CD4-positive, alpha-beta T cell (primary cell): ENCODE data around the gene LAPTM5. TPM values are rescaled to one million over a fixed set of nuclear protein-coding genes. Genes with fewer than 3 reads are reported as not detected.

Experiments used
- ATAC-seq: fragments of 200-7000 bp; cut with Tn5 transposase; one replicate; pipeline ENCODE4 v1.10.0; 2022; ENCODE audit warnings: mild to moderate bottlenecking; ENCODE audit not compliant: poor library complexity
- CTCF ChIA-PET: fragments of 350-600 bp; sonication (Branson Sonifier 250); formaldehyde crosslinking; loops from one replicate; lab custom pipeline; 2021; ENCODE audit warnings: antibody characterized with exemption, inconsistent platforms; lab: Charles Lee
- POLR2A ChIA-PET: fragments of 350-600 bp; sonication (Branson Sonifier 250); formaldehyde crosslinking; loops from one replicate; lab custom pipeline; 2021; ENCODE audit warnings: antibody characterized with exemption, inconsistent platforms; lab: Charles Lee
- DNase-seq, 14 experiments: peaks; one replicate each; pipeline ENCODE4 v3.0.0-alpha.2; 2013 to 2020; ENCODE audit warnings: mixed read lengths in 2 of 14
- H3K27ac ChIP-seq, 2 donors: one replicate each; pipeline versions ENCODE4 v1.5.1 to v1.7.0; 2013; ENCODE audit warnings: low read length in 2 of 2, low read depth in 1 of 2, mild to moderate bottlenecking in 1 of 2
- H3K27me3 ChIP-seq, 2 experiments: 1 replicate in 1 of 2; 2 replicates in 1 of 2; pipeline versions ENCODE4 v1.6.1 to v1.7.0; 2013; ENCODE audit warnings: low read length in 2 of 2, control low read depth in 1 of 2, mild to moderate bottlenecking in 1 of 2, moderate library complexity in 1 of 2; ENCODE audit not compliant: insufficient read depth in 2 of 2, control insufficient read depth in 1 of 2
- H3K36me3 ChIP-seq: one replicate; pipeline ENCODE4 v1.6.1; 2013; ENCODE audit warnings: low read length, control low read depth; ENCODE audit not compliant: insufficient read depth
- H3K4me1 ChIP-seq: one replicate; pipeline ENCODE4 v1.6.1; 2013; ENCODE audit warnings: low read length, control low read depth; ENCODE audit not compliant: insufficient read depth
- H3K4me3 ChIP-seq: one replicate; pipeline ENCODE4 v1.5.1; 2013; ENCODE audit warnings: mild to moderate bottlenecking, low read length, moderate library complexity
- H3K9me3 ChIP-seq, 2 experiments: 1 replicate in 1 of 2; 2 replicates in 1 of 2; pipeline versions ENCODE4 v1.6.1 to v1.7.0; 2013; ENCODE audit warnings: low read length in 2 of 2, mild to moderate bottlenecking in 2 of 2, control low read depth in 1 of 2, moderate library complexity in 1 of 2; ENCODE audit not compliant: control insufficient read depth in 1 of 2, insufficient read depth in 1 of 2
- H3K27ac Mint-ChIP-seq: one replicate; pipeline ENCODE4 v1.8.0; 2020; ENCODE audit warnings: mixed read lengths
- H3K27me3 Mint-ChIP-seq: one replicate; pipeline ENCODE4 v1.8.0; 2021; ENCODE audit warnings: mixed read lengths
- H3K36me3 Mint-ChIP-seq: one replicate; pipeline ENCODE4 v1.8.0; 2021; ENCODE audit warnings: low read depth, mixed read lengths
- H3K4me1 Mint-ChIP-seq: one replicate; pipeline ENCODE4 v1.8.0; 2021; ENCODE audit warnings: low read depth, mixed read lengths
- H3K4me3 Mint-ChIP-seq: one replicate; pipeline ENCODE4 v1.8.0; 2020; ENCODE audit warnings: mild to moderate bottlenecking, mixed read lengths
- H3K9me3 Mint-ChIP-seq: one replicate; pipeline ENCODE4 v1.8.0; 2020; ENCODE audit warnings: mixed read lengths
- CTCF ChIP-seq: fragments of 200-600 bp; IDR thresholded peaks from one replicate; pipeline ENCODE4 v1.8.0; 2022; ENCODE audit warnings: antibody characterized with exemption, mild to moderate bottlenecking
- intact Hi-C, 2 experiments: fragments of 100-400 bp; cut with DNase I in 1 of 2; cut with micrococcal nuclease in 1 of 2; formaldehyde crosslinking; loops; one replicate each; pipeline versions ENCODE4 v1.15.1 to v1.9.0; 2023 to 2025; cut with DNase I, micrococcal nuclease
- total RNA-seq, 174 experiments: library from RNA in 2 of 174; stranded (reverse) in 2 of 174; gene quantifications; one replicate each; pipeline ENCODE4 v1.2.3 and lab custom pipeline; 2021 to 2026

Gene LAPTM5
- total RNA-seq, 2 experiments from 2014 or later: 625 to 642 TPM

- no peak for TF ChIP-seq CTCF
- H3K36me3 Mint-ChIP-seq: peaks cover 72% of the 10 kb centered on the region
- no peaks in the 10 kb centered on the region for H3K9me3 Mint-ChIP-seq
- H3K4me3 Mint-ChIP-seq: peak overlapping the region; percentile 85
- DNase-seq (no peak), ATAC-seq (no peak)
- peak overlapping the region; percentile 96 for H3K27ac Mint-ChIP-seq
- peak overlapping the region; percentile 95 to 97 for H3K27ac ChIP-seq
- H3K36me3 ChIP-seq: peaks cover 46% of the 10 kb centered on the region
- H3K27me3 Mint-ChIP-seq: no peaks in the 10 kb centered on the region
- H3K4me3 ChIP-seq: peak overlapping the region; percentile 8
- no peaks in the 10 kb centered on the region for H3K9me3 ChIP-seq
- ChIA-PET POLR2A (interaction anchor here (1.6 to 13.3 kb wide), 5 partner anchors 11 to 32 kb away, joined by 6 to 457 read pairs (median 74); partner anchors contain the start of genes LAPTM5 and MATN1), CTCF (no interaction called here)
- H3K4me1 Mint-ChIP-seq: peaks cover 100% of the 10 kb centered on the region
- peaks cover 100% of the 10 kb centered on the region for H3K4me1 ChIP-seq
- intact Hi-C loops: loop anchor here in 1 of 2 experiments (2.0 kb wide), 2 partner anchors 29 to 31 kb away; no protein-coding TSS in a partner anchor
- no peaks in the 10 kb centered on the region for H3K27me3 ChIP-seq
These were observed 10.3 kb downstream of the LAPTM5 start for GRCh38 chr1:30747033-30748008.

DNA sequence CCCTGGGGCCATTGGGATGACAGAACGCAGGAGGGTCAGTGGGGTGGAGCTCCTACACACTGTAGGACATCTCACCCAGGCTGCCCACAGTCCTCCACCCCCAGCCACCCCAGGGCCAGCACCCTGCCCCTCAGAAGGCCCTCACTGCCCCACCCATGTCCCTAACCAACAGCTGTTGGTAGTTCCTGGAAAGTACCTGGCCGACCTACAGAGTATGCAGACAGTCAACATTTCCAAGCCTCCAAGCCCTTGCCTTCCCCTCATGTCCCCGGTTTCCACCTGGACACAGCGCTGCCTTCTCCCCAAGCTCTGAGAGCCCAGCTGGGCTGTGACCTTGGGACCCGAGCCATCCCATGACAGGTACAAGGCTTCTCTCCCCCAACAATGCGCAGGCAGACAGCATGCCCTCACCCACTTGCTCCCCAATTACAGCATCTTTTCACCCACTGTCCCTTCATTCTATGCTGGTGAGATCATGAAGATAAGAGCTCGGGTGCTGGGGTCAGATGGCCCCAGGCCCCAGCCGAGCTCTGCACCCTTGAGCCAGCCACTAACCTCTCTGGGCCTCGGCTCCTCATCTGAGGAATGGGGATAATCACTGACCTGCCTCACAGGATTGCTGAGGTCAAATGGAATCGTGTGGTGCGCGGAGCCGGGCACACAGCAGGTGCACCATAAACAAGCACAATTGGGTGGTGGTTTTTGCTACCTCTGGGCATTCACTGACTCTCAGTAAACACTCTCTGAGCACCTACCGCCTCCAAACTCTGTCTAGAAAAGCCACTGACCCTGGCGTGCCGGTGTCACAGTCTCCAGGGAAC lies 11.2 kb downstream of the LAPTM5 start:
- peaks cover 100% of the 10 kb centered on the region for H3K4me1 Mint-ChIP-seq
- H3K27ac ChIP-seq: peak overlapping the region; percentile 95 to 97
- H3K4me3 ChIP-seq: peak overlapping the region; percentile 8
- H3K27me3 Mint-ChIP-seq: no peaks in the 10 kb centered on the region
- intact Hi-C loops: no loop called here
- H3K36me3 ChIP-seq: peaks cover 49% of the 10 kb centered on the region
- peak overlapping the region; percentile 85 for H3K4me3 Mint-ChIP-seq
- POLR2A ChIA-PET: interaction anchor here (1.6 to 13.3 kb wide), 4 partner anchors 12 to 33 kb away, joined by 6 to 457 read pairs (median 80); partner anchors contain the start of genes LAPTM5 and MATN1
- peaks cover 100% of the 10 kb centered on the region for H3K4me1 ChIP-seq
- H3K9me3 ChIP-seq: no peaks in the 10 kb centered on the region
- H3K27ac Mint-ChIP-seq: peak overlapping the region; percentile 96
- no peaks in the 10 kb centered on the region for H3K27me3 ChIP-seq
- no peak for TF ChIP-seq CTCF
- no peak for ATAC-seq
- CTCF ChIA-PET: interaction anchor here (3.8 kb wide), 1 partner anchor 34 kb away, joined by 29 read pairs; no protein-coding TSS in a partner anchor
- peaks cover 75% of the 10 kb centered on the region for H3K36me3 Mint-ChIP-seq
- H3K9me3 Mint-ChIP-seq: no peaks in the 10 kb centered on the region
- peak in 1 of 14 experiments; percentile 44 for DNase-seq

GRCh38 chr1:30745834-30746208 lies 11.8 kb downstream of the LAPTM5 start:
- peaks cover 49% of the 10 kb centered on the region for H3K36me3 ChIP-seq
- ChIA-PET POLR2A (interaction anchor here (1.6 to 13.3 kb wide), 4 partner anchors 12 to 34 kb away, joined by 6 to 457 read pairs (median 80); partner anchors contain the start of genes LAPTM5 and MATN1), CTCF (interaction anchor here (3.8 kb wide), 1 partner anchor 34 kb away, joined by 29 read pairs; no protein-coding TSS in a partner anchor)
- Mint-ChIP-seq H3K27ac (peak overlapping the region; percentile 96), H3K9me3 (no peaks in the 10 kb centered on the region), H3K4me3 (peak overlapping the region; percentile 85), H3K4me1 (peaks cover 100% of the 10 kb centered on the region), H3K27me3 (no peaks in the 10 kb centered on the region), H3K36me3 (peaks cover 81% of the 10 kb centered on the region)
- H3K9me3 ChIP-seq: no peaks in the 10 kb centered on the region
- ATAC-seq: no peak
- H3K4me1 ChIP-seq: peaks cover 100% of the 10 kb centered on the region
- H3K27ac ChIP-seq: peak overlapping the region; percentile 95 to 97
- H3K4me3 ChIP-seq: peak overlapping the region; percentile 8
- H3K27me3 ChIP-seq: no peaks in the 10 kb centered on the region
- DNase-seq: no peak
- no peak for TF ChIP-seq CTCF
- intact Hi-C loops: no loop called here
